IMR-90 (cell line): Measurements from ENCODE around the gene ABCF1.
A peak's percentile ranks its signal among the peaks of the same experiment; 100 is the strongest.

Experiments
- BHLHE40 ChIP-seq: fragments of 150-350 bp; IDR thresholded peaks from 2 replicates; pipeline ENCODE4 v1.6.1; 2016; ENCODE audit warnings: mild to moderate bottlenecking, low read depth, low read length
- MAFK ChIP-seq: IDR thresholded peaks from 2 replicates; pipeline ENCODE4 v1.6.1; 2012; ENCODE audit warnings: low read depth, low read length, improper control_type of control experiment
- NFE2L2 ChIP-seq: fragments of 150-350 bp; IDR thresholded peaks from 2 replicates; pipeline ENCODE4 v1.6.1; 2016; ENCODE audit warnings: low read depth, mild to moderate bottlenecking, low read length
- POLR2A ChIP-seq: IDR thresholded peaks from 2 replicates; pipeline ENCODE4 v1.6.1; 2012; ENCODE audit warnings: mild to moderate bottlenecking, low read depth, low read length
- SMC3 ChIP-seq: fragments of 150-350 bp; IDR thresholded peaks from 2 replicates; pipeline ENCODE4 v1.6.1; 2016; ENCODE audit warnings: low read depth, mild to moderate bottlenecking, antibody characterized with exemption, low read length, moderate library complexity
- TF ChIP-seq, protein P1 (sequence below): conservative IDR thresholded peaks from 2 replicates; pipeline ENCODE4 v1.5.1; 2012; ENCODE audit warnings: mild to moderate bottlenecking, low read depth, low read length, improper control_type of control experiment
- TF ChIP-seq, protein P2 (sequence below): fragments of 150-350 bp; IDR thresholded peaks from 2 replicates; pipeline ENCODE4 v1.6.1; 2017; ENCODE audit warnings: mild to moderate bottlenecking, antibody characterized with exemption, low read length, low read depth

DNA sequence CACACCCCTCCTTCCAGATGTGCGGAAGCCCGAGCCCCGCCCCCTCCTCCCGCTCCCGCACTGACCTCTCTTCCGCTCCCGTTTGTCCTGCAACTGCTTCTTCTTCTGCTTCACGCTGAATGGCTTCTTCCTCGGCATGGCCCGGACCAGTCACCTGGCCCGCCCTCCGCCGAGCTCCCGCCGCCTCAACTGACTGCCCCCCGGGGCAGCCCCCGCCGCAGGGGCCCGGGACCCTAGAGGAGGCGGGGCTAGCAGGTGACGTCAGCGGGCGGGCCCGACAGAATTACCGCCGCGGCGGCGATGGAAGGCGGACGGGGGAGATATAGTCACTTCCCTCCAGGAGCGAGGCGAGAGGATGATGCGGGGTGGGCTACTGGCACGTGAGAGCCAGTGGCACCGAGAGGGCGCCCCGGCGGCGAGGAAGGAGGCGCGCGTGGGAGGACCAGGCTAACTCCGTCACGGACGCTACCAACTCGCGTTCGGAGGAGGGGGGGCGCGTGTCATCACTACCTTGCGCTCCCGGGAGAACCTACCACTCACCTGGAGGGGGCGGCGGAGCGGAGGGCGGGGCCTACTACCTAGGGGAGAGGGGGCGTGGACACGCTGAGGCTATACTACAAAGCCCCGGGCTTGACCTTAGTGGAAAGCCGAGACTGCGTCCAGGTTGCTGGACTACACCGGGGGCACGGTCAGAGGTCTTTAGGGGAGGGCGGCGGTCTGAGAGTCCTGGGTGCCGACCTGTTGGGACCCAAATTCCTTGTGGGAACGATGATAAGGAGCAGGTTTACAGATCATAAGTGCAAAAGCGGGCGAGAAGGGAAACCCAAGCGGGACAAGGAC, 15.0 kb upstream of the ABCF1 start, which contains the start of gene GNL1:
- TF ChIP-seq, protein P1, sequence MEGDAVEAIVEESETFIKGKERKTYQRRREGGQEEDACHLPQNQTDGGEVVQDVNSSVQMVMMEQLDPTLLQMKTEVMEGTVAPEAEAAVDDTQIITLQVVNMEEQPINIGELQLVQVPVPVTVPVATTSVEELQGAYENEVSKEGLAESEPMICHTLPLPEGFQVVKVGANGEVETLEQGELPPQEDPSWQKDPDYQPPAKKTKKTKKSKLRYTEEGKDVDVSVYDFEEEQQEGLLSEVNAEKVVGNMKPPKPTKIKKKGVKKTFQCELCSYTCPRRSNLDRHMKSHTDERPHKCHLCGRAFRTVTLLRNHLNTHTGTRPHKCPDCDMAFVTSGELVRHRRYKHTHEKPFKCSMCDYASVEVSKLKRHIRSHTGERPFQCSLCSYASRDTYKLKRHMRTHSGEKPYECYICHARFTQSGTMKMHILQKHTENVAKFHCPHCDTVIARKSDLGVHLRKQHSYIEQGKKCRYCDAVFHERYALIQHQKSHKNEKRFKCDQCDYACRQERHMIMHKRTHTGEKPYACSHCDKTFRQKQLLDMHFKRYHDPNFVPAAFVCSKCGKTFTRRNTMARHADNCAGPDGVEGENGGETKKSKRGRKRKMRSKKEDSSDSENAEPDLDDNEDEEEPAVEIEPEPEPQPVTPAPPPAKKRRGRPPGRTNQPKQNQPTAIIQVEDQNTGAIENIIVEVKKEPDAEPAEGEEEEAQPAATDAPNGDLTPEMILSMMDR: no peak
- TF ChIP-seq NFE2L2 (no peak), SMC3 (no peak), BHLHE40 (peak; percentile 99), POLR2A (peak; percentile 83), MAFK (no peak)
- TF ChIP-seq, protein P2, sequence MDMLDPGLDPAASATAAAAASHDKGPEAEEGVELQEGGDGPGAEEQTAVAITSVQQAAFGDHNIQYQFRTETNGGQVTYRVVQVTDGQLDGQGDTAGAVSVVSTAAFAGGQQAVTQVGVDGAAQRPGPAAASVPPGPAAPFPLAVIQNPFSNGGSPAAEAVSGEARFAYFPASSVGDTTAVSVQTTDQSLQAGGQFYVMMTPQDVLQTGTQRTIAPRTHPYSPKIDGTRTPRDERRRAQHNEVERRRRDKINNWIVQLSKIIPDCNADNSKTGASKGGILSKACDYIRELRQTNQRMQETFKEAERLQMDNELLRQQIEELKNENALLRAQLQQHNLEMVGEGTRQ: peak; percentile 41
